GM19468 (cell line): ENCODE data around the gene PLSCR1.

Source experiments
- ATAC-seq: cut with Tn5 transposase; IDR thresholded peaks from one replicate; pipeline ENCODE4 v1.9.1; 2021; ENCODE audit warnings: mild to moderate bottlenecking, moderate library complexity, moderate number of reproducible peaks; ENCODE audit not compliant: unreplicated experiment; ENCODE audit errors: extremely low read depth

The PLSCR1 gene

GRCh38 chr3:146544002-146544928, at the start of gene PLSCR1:
Gene PLSCR1, minus strand, starts transcription at chr3:146544607. Its CDS starts 8,055 bp downstream, at chr3:146536552.
- ATAC-seq, result peak; percentile 79

- no peak for ATAC-seq
Observed at GRCh38 chr3:146593776-146594175, 49.4 kb upstream of the PLSCR1 start.

- ATAC-seq, result no peak
Observed at GRCh38 chr3:146590521-146590920, 46.1 kb upstream of the PLSCR1 start.

- no peak for ATAC-seq
Observed at GRCh38 chr3:146589899-146590508, 45.6 kb upstream of the PLSCR1 start.

- no peak for ATAC-seq
Observed at GRCh38 chr3:146585156-146585555, 40.7 kb upstream of the PLSCR1 start.

- no peak for ATAC-seq
Observed at GRCh38 chr3:146581951-146582467, 37.6 kb upstream of the PLSCR1 start.

GRCh38 chr3:146581080-146581601, 36.7 kb upstream of the PLSCR1 start:
- ATAC-seq, result no peak

- ATAC-seq, result peak; percentile 26
Observed at GRCh38 chr3:146577662-146578061, 33.3 kb upstream of the PLSCR1 start.

- ATAC-seq, result no peak
Observed at GRCh38 chr3:146575636-146576035, 31.2 kb upstream of the PLSCR1 start.

- ATAC-seq, result no peak
Observed at GRCh38 chr3:146574173-146574572, 29.8 kb upstream of the PLSCR1 start.

- no peak for ATAC-seq
Observed at GRCh38 chr3:146569314-146569713, 24.9 kb upstream of the PLSCR1 start.

GRCh38 chr3:146566138-146566537, 21.7 kb upstream of the PLSCR1 start:
- no peak for ATAC-seq

- ATAC-seq, result no peak
Observed at GRCh38 chr3:146561879-146562278, 17.5 kb upstream of the PLSCR1 start.

- ATAC-seq, result no peak
Observed at GRCh38 chr3:146561463-146561862, 17.1 kb upstream of the PLSCR1 start.

- no peak for ATAC-seq
Observed at GRCh38 chr3:146560678-146561077, 16.3 kb upstream of the PLSCR1 start.

GRCh38 chr3:146559388-146559787, 15.0 kb upstream of the PLSCR1 start:
- ATAC-seq, result no peak

GRCh38 chr3:146558781-146559180, 14.4 kb upstream of the PLSCR1 start:
- no peak for ATAC-seq

GRCh38 chr3:146557745-146558144, 13.3 kb upstream of the PLSCR1 start:
- ATAC-seq, result no peak

- no peak for ATAC-seq
Observed at GRCh38 chr3:146555311-146555710, 10.9 kb upstream of the PLSCR1 start.

GRCh38 chr3:146554151-146554760, 9.8 kb upstream of the PLSCR1 start:
- no peak for ATAC-seq
